Pancreas (tissue), 10 donors: Measurements from ENCODE around the gene SLC22A7. TPM values are rescaled to one million over a fixed set of nuclear protein-coding genes. Genes with fewer than 3 reads are reported as not detected.
"Not testable (repeated sequence)": the region's sequence is repeated elsewhere in the genome, so short reads cannot be mapped to it uniquely, and the experiment has no call there.

Experiments
- ATAC-seq, 4 donors: fragments of 200-7000 bp; cut with Tn5 transposase; one replicate each; pipeline versions ENCODE4 v1.8.0 to v1.9.1; 2020; ENCODE audit warnings: mild to moderate bottlenecking in 4 of 4, moderate library complexity in 4 of 4
- DNase-seq, 6 donors: peaks; one replicate each; pipeline ENCODE4 v3.0.0-alpha.2; 2020
- FAIRE-seq: peaks from 2 replicates; lab custom pipeline; 2012; peaks lifted over from hg19 to GRCh38; lab: Jason Lieb, UNC
- H3K27ac ChIP-seq, 4 donors: fragments of 200-600 bp; sonication (generic); 1 replicate in 3 of 4; 2 replicates in 1 of 4; pipeline versions ENCODE4 v1.5.0 to v1.8.0; 2020
- H3K27me3 ChIP-seq, 4 donors: fragments of 200-600 bp; one replicate each; pipeline ENCODE4 v1.8.0; 2021
- H3K36me3 ChIP-seq, 3 donors: fragments of 200-600 bp; sonication (generic) in 1 of 3; one replicate each; pipeline versions ENCODE4 v1.5.0 to v1.8.0; 2020 to 2021
- H3K4me1 ChIP-seq, 3 donors: fragments of 200-600 bp; one replicate each; pipeline ENCODE4 v1.8.0; 2021
- H3K4me3 ChIP-seq, 4 donors: fragments of 200-600 bp; sonication (generic) in 2 of 4; one replicate each; pipeline versions ENCODE4 v1.5.0 to v1.8.0; 2020 to 2021
- H3K9me3 ChIP-seq, 4 donors: fragments of 200-600 bp; one replicate each; pipeline ENCODE4 v1.8.0; 2021
- WGBS, 2 donors: extraction: QIAGEN DNeasy Blood & Tissue Kit; methylation state at CpG; one replicate each; pipeline ENCODE4 v1.1.7; 2013; 5-methylcytosine and 5-hydroxymethylcytosine counted together
- intact Hi-C, 3 donors: fragments of 100-400 bp; cut with DNase I; formaldehyde crosslinking; loops; one replicate each; pipeline versions ENCODE4 v1.11.1 to v1.14.2; 2022
- polyA plus RNA-seq, 2 donors: library from polyadenylated mRNA; stranded (reverse); fragments of 200-250 nt; gene quantifications; one replicate each; pipeline ENCODE4 v1.2.3, GENCODE V29; 2013
- total RNA-seq, 6 donors: library from RNA; stranded (reverse); fragmentation: NEBNext Ultra II Directional in 4 of 6; extraction: Animal tissue kit (Norgen Biotek cat#: 25700) in 4 of 6; gene quantifications; one replicate each; pipeline versions ENCODE4 v1.2.1 to v1.2.4, GENCODE V29; 2021 to 2023
- TF ChIP-seq, protein P1 (sequence below), 4 donors: fragments of 200-600 bp; sonication (generic) in 3 of 4; IDR thresholded peaks; one replicate each; pipeline versions ENCODE4 v1.5.0 to v1.8.0; 2021; ENCODE audit warnings: antibody characterized with exemption in 4 of 4
- donor health status: healthy with polysubstance abuse.
- donor health status: DM: no; HTN: no; CAD: no; lungs with moderate emphysema.
- donor health status: DM: no; HTN: no; CAD: no.
- donor health status: control.
- donor health status: control.
- donor health status: Bipolar disorder and iron deficiency.
- donor health status: DM: yes; HTN: yes; CAD: no.
- donor health status: DM: no; HTN: no; CAD: no.
- donor health status: DM: no; HTN: no; CAD: no.
- donor health status: DM: yes; HTN: yes; CAD: no.

SLC22A7 gene
- total and polyA plus RNA-seq, 8 donors, result 0.16 TPM; not detected in 7

- no peaks in the 10 kb centered on the region for H3K27me3 ChIP-seq
- TF ChIP-seq, protein P1, sequence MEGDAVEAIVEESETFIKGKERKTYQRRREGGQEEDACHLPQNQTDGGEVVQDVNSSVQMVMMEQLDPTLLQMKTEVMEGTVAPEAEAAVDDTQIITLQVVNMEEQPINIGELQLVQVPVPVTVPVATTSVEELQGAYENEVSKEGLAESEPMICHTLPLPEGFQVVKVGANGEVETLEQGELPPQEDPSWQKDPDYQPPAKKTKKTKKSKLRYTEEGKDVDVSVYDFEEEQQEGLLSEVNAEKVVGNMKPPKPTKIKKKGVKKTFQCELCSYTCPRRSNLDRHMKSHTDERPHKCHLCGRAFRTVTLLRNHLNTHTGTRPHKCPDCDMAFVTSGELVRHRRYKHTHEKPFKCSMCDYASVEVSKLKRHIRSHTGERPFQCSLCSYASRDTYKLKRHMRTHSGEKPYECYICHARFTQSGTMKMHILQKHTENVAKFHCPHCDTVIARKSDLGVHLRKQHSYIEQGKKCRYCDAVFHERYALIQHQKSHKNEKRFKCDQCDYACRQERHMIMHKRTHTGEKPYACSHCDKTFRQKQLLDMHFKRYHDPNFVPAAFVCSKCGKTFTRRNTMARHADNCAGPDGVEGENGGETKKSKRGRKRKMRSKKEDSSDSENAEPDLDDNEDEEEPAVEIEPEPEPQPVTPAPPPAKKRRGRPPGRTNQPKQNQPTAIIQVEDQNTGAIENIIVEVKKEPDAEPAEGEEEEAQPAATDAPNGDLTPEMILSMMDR (IDR thresholded peaks at IDR 0.05), result no peak
- H3K36me3 ChIP-seq, result no peaks in the 10 kb centered on the region
- H3K27ac ChIP-seq, result no peak overlapping the region
- FAIRE-seq, result no peak
- no peaks in the 10 kb centered on the region for H3K4me1 ChIP-seq
- no peak for ATAC-seq
- no peak overlapping the region for H3K4me3 ChIP-seq
- WGBS, 2 donors, result 82 to 84% methylated on average over 19 of the region's 19 CpGs
- intact Hi-C loops, result no loop called here
- no peaks in the 10 kb centered on the region for H3K9me3 ChIP-seq
- no peak for DNase-seq
Observed at GRCh38 chr6:43302126-43302525, 4.1 kb downstream of the SLC22A7 start.

DNA sequence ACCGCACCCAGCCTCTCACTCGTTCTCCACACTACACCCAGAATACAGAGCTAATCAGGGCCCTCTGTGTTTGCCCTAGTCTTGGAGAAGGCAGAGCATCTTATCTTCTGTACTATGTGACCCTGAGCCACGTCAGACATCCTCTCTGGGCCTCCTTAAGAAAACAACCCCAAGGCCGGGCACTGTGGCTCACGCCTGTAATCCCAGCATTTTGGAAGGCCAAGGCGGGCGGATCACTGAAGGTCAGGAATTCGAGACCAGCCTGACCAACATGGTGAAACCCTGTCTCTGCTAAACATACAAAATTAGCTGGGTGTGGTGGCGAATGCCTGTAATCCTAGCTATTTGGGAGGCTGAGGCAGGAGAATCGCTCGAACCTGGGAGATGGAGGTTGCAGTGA, 4.9 kb downstream of the SLC22A7 start:
- H3K9me3 ChIP-seq, H3K27me3 ChIP-seq, H3K4me1 ChIP-seq, ATAC-seq, intact Hi-C loops, H3K27ac ChIP-seq, DNase-seq, H3K4me3 ChIP-seq, FAIRE-seq, H3K36me3 ChIP-seq: not testable (repeated sequence)
- 72 to 78% methylated on average over 11 of the region's 11 CpGs for WGBS, 2 donors

- Histone ChIP-seq H3K27ac (no peak overlapping the region), H3K9me3 (no peaks in the 10 kb centered on the region), H3K4me1 (peaks cover 0 to 3% (median 0%) of the 10 kb centered on the region in 3 donors), H3K36me3 (no peaks in the 10 kb centered on the region), H3K27me3 (no peaks in the 10 kb centered on the region), H3K4me3 (no peak overlapping the region)
- WGBS, 2 donors, result 73 to 80% methylated on average over 8 of the region's 8 CpGs
- DNase-seq, result no peak
- no peak for ATAC-seq
- TF ChIP-seq, protein P1 (IDR thresholded peaks at IDR 0.05), result no peak
- FAIRE-seq, result no peak
- intact Hi-C loops, result no loop called here
Observed at GRCh38 chr6:43303751-43304331, 5.8 kb downstream of the SLC22A7 start.

DNA sequence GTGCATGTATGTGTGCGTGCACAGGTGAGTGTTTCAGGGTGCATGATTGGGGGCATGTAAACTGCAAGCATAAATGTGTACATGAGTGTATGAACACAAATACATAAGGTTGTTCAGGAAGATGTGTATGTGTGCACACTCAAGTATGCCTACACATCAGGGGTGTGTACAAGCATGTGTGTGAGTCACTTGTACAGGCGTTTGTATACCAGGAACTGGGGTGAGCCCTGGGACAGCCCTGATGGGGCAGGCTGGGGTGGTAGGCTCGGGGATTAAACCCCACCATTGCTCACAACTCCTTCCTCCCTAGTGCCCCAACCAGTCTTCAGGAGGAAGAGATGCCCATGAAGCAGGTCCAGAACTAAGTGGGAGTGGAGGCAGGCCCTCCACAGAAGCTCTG, 6.3 kb downstream of the SLC22A7 start:
- TF ChIP-seq, protein P1 (IDR thresholded peaks at IDR 0.05), result no peak
- WGBS, 2 donors, result 72 to 76% methylated on average over 3 of the region's 3 CpGs
- no peak for FAIRE-seq
- ATAC-seq, result no peak
- no peak for DNase-seq
- Histone ChIP-seq H3K4me1 (peaks cover 0 to 5% (median 0%) of the 10 kb centered on the region in 3 donors), H3K36me3 (no peaks in the 10 kb centered on the region), H3K27ac (no peak overlapping the region), H3K27me3 (no peaks in the 10 kb centered on the region), H3K9me3 (no peaks in the 10 kb centered on the region), H3K4me3 (no peak overlapping the region)
- intact Hi-C loops, result no loop called here

DNA sequence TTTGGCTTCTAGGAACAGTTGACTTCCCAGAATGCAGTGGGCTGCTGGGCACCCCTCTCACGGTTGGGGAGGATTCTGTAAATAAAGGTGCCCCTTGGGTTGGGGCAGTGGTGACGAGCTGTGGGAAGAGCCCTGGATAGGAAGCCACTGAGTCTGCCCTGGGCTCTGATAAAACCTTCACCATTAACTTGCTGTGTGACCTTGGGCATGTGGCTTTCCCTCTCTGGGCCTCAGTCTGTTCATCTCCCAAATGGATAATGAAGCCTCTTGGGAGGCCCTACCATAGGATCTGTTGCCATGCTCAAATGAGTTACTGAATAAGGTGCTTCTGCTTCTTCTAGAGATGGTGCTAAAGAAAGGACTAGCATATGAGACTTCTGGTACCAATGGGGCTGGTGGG, 6.8 kb downstream of the SLC22A7 start:
- Histone ChIP-seq H3K4me3 (no peak overlapping the region), H3K9me3 (no peaks in the 10 kb centered on the region), H3K27ac (no peak overlapping the region), H3K4me1 (peaks cover 0 to 5% (median 0%) of the 10 kb centered on the region in 3 donors), H3K36me3 (no peaks in the 10 kb centered on the region), H3K27me3 (no peaks in the 10 kb centered on the region)
- DNase-seq (no peak), FAIRE-seq (no peak), ATAC-seq (no peak)
- intact Hi-C loops, result no loop called here
- TF ChIP-seq, protein P1 (IDR thresholded peaks at IDR 0.05), result no peak
- WGBS, 2 donors, result 74 to 81% methylated on average over 2 of the region's 2 CpGs
